ENCODE measurements around the gene DENND5A. TPM values are rescaled to one million over a fixed set of nuclear protein-coding genes. Genes with fewer than 3 reads are reported as not detected.

The DENND5A gene
- total RNA-seq, 1 experiment from 2014 or later = 136 TPM

DNA sequence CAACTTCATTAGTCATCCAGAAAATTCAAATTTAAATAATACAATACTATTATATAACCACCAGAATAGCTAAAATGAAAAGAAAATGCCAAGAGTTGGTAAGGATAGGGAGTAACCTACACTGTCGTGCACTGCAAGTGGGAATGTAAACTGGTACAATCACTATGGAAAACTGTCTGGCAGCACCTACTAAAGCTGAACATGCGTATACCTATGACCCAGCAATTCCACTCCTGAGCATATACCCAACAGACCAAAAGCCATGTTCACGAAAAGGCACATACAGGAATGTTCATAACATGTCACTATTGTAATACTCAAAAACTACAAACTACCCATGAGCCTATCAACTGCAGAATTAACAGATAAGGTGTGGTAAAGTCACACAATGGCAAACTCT, 32.7 kb downstream of the DENND5A start:
- Histone ChIP-seq H3K27me3 (ENCODE audit: control insufficient read depth, insufficient read depth, low read length) (no peaks in the 10 kb centered on the region), H3K4me1 (ENCODE audit: control insufficient read depth, insufficient read depth, low read length) (peaks cover 6% of the 10 kb centered on the region; the same call in 1 of the 2 replicates), H3K36me3 (ENCODE audit: control insufficient read depth, insufficient read depth, low read length) (no peaks in the 10 kb centered on the region), H3K9me3 (ENCODE audit: control insufficient read depth, insufficient read depth, low read depth, low read length) (no peaks in the 10 kb centered on the region), H3K4me3 (ENCODE audit: low read depth in 2 of 2, low read length in 2 of 2) (no peak overlapping the region), H3K27ac (ENCODE audit: low read length) (no peak overlapping the region)
- no TSS peak for BruUV-seq (replicated peaks)
- DNase-seq (ENCODE audit: low read depth, low spot score) (no peak), ATAC-seq (no peak)
- POLR2A ChIA-PET = interaction anchor here (0.6 kb wide), 1 partner anchor 72 kb away, joined by 7 read pairs; no protein-coding TSS in a partner anchor
- TF ChIP-seq TCF7L2 (IDR thresholded peaks at IDR 0.05; ENCODE audit: low read depth, low read length) (no peak), POLR2AphosphoS5 (IDR thresholded peaks at IDR 0.05; ENCODE audit: low read depth, low read length) (no peak), SIN3A (IDR thresholded peaks at IDR 0.05; ENCODE audit: borderline replicate concordance, insufficient read depth, low read depth, low read length) (no peak)
- TF ChIP-seq, protein P1, sequence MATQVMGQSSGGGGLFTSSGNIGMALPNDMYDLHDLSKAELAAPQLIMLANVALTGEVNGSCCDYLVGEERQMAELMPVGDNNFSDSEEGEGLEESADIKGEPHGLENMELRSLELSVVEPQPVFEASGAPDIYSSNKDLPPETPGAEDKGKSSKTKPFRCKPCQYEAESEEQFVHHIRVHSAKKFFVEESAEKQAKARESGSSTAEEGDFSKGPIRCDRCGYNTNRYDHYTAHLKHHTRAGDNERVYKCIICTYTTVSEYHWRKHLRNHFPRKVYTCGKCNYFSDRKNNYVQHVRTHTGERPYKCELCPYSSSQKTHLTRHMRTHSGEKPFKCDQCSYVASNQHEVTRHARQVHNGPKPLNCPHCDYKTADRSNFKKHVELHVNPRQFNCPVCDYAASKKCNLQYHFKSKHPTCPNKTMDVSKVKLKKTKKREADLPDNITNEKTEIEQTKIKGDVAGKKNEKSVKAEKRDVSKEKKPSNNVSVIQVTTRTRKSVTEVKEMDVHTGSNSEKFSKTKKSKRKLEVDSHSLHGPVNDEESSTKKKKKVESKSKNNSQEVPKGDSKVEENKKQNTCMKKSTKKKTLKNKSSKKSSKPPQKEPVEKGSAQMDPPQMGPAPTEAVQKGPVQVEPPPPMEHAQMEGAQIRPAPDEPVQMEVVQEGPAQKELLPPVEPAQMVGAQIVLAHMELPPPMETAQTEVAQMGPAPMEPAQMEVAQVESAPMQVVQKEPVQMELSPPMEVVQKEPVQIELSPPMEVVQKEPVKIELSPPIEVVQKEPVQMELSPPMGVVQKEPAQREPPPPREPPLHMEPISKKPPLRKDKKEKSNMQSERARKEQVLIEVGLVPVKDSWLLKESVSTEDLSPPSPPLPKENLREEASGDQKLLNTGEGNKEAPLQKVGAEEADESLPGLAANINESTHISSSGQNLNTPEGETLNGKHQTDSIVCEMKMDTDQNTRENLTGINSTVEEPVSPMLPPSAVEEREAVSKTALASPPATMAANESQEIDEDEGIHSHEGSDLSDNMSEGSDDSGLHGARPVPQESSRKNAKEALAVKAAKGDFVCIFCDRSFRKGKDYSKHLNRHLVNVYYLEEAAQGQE (IDR thresholded peaks at IDR 0.05; ENCODE audit: insufficient read depth in 1 of 2, low read depth in 2 of 2, low read length in 1 of 2) = no peak
- TF ChIP-seq, protein P2, sequence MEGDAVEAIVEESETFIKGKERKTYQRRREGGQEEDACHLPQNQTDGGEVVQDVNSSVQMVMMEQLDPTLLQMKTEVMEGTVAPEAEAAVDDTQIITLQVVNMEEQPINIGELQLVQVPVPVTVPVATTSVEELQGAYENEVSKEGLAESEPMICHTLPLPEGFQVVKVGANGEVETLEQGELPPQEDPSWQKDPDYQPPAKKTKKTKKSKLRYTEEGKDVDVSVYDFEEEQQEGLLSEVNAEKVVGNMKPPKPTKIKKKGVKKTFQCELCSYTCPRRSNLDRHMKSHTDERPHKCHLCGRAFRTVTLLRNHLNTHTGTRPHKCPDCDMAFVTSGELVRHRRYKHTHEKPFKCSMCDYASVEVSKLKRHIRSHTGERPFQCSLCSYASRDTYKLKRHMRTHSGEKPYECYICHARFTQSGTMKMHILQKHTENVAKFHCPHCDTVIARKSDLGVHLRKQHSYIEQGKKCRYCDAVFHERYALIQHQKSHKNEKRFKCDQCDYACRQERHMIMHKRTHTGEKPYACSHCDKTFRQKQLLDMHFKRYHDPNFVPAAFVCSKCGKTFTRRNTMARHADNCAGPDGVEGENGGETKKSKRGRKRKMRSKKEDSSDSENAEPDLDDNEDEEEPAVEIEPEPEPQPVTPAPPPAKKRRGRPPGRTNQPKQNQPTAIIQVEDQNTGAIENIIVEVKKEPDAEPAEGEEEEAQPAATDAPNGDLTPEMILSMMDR (IDR thresholded peaks at IDR 0.05) = no peak
- in situ Hi-C loops (cut with HindIII; ENCODE audit: low pct_unique_long_range_greater_than_20kb, low sequenced_read_pairs) = no loop called here
- intact Hi-C loops (cut with micrococcal nuclease; ENCODE audit: unreplicated experiment) = no loop called here
- CTCF ChIA-PET = no interaction called here

DNA sequence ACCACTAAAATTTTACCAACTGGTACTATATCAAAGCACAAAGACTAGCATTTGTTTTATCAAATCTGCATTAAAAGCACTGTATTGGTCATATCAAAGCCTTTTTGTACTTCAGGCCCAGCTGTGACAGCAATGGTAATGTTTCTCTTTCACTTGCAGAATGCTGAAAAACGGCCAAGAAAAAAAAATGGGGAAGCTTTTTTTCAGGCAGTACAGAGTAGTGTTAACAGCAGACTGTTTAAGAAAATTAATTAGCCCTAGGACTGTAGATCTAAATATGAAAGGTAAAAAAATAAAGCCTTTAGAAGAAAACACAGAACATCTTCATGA, 33.3 kb downstream of the DENND5A start:
- Histone ChIP-seq H3K9me3 (ENCODE audit: control insufficient read depth, insufficient read depth, low read depth, low read length) (no peaks in the 10 kb centered on the region), H3K4me1 (ENCODE audit: control insufficient read depth, insufficient read depth, low read length) (peaks cover 6% of the 10 kb centered on the region; the same call in 1 of the 2 replicates), H3K4me3 (ENCODE audit: low read depth in 2 of 2, low read length in 2 of 2) (no peak overlapping the region), H3K27me3 (ENCODE audit: control insufficient read depth, insufficient read depth, low read length) (no peaks in the 10 kb centered on the region), H3K36me3 (ENCODE audit: control insufficient read depth, insufficient read depth, low read length) (no peaks in the 10 kb centered on the region), H3K27ac (ENCODE audit: low read length) (no peak overlapping the region)
- in situ Hi-C loops (cut with HindIII; ENCODE audit: low pct_unique_long_range_greater_than_20kb, low sequenced_read_pairs) (no loop called here), intact Hi-C loops (cut with micrococcal nuclease; ENCODE audit: unreplicated experiment) (no loop called here)
- no peak for ATAC-seq
- ChIA-PET POLR2A (no interaction called here), CTCF (interaction anchor here (0.7 kb wide), 1 partner anchor 15 kb away, joined by 5 read pairs; no protein-coding TSS in a partner anchor)
- DNase-seq (ENCODE audit: low read depth, low spot score) = no peak
- no TSS peak for BruUV-seq (replicated peaks)
- TF ChIP-seq, protein P2 (IDR thresholded peaks at IDR 0.05) = no peak
- TF ChIP-seq, protein P1 (IDR thresholded peaks at IDR 0.05; ENCODE audit: insufficient read depth in 1 of 2, low read depth in 2 of 2, low read length in 1 of 2) = no peak
- TF ChIP-seq TCF7L2 (IDR thresholded peaks at IDR 0.05; ENCODE audit: low read depth, low read length) (no peak), POLR2AphosphoS5 (IDR thresholded peaks at IDR 0.05; ENCODE audit: low read depth, low read length) (no peak)

Data from Panc1 (cell line).